Tongue (tissue), 2 donors: ENCODE measurements around the gene MAP1B. TPM values are rescaled to one million over a fixed set of nuclear protein-coding genes. Genes with fewer than 3 reads are reported as not detected.
A peak's percentile ranks its signal among the peaks of the same experiment; 100 is the strongest.
"Not testable (repeated sequence)": the region's sequence is repeated elsewhere in the genome, so short reads cannot be mapped to it uniquely, and the experiment has no call there.

Experiments
- DNase-seq: peaks from one replicate; pipeline ENCODE4 v3.0.0-alpha.2; 2015
- total RNA-seq: library from RNA; depleted of rRNA; stranded (reverse); fragments of >200 nt; gene quantifications from one replicate; pipeline ENCODE4 v1.2.3, GENCODE V29; 2014

Gene MAP1B
- total RNA-seq, 1 donor from 2014 or later: 116 TPM

GRCh38 chr5:72161951-72162350, 54.7 kb downstream of the MAP1B start:
- no peak for DNase-seq

- no peak for DNase-seq
Measured at GRCh38 chr5:72163349-72163983, 56.2 kb downstream of the MAP1B start.

GRCh38 chr5:72166070-72166979, 59.0 kb downstream of the MAP1B start:
- peak; percentile 89 for DNase-seq

GRCh38 chr5:72167257-72167656, 60.0 kb downstream of the MAP1B start:
- DNase-seq: no peak

- peak; percentile 37 for DNase-seq
Measured at GRCh38 chr5:72167804-72168203, 60.5 kb downstream of the MAP1B start.

DNA sequence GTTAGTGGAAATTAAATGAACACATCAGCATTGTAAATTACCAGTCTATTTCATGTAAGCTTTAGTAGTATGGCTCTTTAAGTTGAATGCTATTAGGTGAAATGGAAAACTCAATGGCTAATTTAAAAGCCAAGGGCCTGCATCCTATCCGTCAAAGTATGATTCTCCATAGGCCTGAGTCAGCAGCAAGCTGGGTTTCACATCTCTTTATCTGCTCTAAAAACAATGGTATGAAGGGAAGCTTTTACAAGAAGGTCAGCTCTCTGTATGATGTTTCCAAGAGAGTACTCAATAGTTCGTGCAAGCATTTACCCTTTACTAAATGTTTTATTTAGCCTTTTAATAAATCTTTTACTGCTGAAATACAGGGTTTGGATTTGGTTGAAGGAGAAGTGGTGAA, 62.8 kb downstream of the MAP1B start:
- DNase-seq: no peak

GRCh38 chr5:72171181-72171580, 63.9 kb downstream of the MAP1B start:
- DNase-seq: not testable (repeated sequence)

DNA sequence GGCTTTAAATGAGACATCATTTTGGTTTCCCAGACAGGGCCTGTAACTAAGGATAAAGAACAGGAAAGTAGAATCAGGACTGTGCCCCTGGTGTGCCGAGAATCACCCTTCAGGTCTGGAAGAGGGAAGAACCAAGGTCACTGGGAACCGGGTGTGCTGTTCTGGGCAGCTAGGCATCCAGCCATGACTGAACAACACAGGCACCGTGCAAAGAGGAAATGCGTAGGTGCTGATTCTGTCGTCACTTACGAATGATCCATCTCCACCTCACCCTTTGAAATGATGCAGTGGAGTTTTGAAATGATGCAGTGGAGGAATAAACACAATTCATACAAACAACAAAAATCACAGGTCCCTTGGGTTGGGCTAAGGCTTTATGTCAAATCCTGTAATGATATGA, 64.4 kb downstream of the MAP1B start:
- DNase-seq: no peak

- DNase-seq: no peak
Measured at GRCh38 chr5:72172786-72173185, 65.5 kb downstream of the MAP1B start.

- no peak for DNase-seq
Measured at GRCh38 chr5:72177538-72177937, 70.3 kb downstream of the MAP1B start.

DNA sequence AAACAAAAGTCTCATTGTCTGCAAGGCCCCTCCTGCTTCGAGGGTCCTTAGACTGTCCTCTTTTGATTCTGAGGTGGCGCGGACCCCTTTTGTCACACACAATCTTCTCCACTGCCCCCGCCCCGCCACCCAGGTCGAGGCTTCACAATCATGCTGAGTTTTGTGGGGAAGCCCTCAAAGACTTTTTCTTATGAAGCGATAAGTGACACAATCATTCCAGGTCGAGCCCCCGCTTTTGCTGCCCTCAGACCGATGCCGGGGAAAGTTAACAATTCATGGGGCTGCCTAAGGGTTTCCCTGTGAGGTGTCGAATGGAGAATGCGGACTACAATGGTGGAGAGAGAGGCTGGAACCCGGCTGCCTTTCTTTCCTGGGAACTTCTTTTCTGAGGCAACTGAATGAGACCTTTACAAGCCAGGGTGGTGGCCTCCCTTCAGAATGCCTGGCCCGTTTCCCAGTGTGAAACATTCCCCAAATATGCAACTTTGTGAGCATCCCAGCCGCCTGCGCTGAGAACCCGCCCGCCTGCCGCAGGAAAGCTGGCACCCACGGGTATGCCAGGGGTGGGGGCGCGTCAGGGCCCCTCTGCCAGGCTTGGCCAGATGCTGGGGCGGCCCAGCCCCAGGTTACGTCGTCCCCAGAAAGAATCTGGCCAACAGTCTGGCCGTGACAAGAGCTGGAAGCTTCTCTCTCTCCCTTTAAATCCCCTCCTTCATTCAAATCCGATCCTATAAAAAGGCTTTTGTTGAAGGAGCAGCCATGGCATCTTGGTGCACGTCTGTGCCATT, 71.9 kb downstream of the MAP1B start:
- DNase-seq: peak; percentile 80

DNA sequence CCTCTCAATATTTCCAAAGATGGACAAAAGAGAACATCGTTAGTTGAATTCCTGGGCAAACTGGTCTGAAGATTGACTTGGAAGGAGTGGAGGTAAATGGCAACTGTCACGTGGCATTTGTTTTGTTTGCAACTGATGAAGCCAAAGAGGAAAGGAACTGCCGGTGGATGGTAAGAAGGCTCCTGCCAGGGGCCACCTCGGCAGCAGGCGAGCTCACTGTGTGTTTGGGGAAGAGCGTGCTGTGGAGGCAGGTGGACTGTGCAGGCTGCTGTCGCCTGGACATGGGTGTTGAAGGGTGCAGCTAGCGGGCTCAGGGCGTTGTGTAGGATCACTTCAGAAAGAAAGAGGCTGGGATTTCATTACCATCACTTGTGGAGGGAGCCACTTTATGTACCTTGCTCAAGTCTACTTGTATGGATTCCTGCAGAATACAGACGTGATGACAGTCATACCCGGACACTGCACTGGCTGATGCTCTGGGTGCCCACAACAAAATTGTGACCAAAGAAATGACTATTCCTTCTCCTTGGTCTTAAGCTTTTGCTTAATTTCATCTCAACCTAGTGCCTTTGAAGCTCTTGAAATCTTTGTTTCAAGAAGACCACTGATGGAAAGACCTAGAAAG, 72.7 kb downstream of the MAP1B start:
- DNase-seq: no peak

DNA sequence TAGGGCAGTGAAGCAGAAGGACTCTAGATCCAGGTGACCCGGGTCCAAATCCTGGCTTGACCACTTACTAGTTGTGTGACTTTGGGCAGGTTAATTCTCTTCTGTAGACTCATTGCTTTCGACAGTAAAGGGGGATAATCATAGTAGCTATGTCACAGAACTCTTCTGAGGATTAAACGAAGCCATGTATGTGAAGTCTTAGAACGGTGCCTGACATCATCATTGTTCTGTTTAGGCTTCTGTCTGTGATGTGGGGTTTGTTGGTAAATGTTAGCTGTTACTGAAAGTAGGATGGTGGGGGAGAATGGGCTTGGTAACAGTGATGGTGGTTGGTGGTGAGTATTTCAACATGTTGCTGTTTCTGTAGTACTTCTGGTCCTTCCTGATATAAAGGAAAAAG, 73.7 kb downstream of the MAP1B start:
- DNase-seq: no peak

GRCh38 chr5:72182686-72183085, 75.4 kb downstream of the MAP1B start:
- DNase-seq: no peak

GRCh38 chr5:72183101-72183520, 75.8 kb downstream of the MAP1B start:
- DNase-seq: no peak

- no peak for DNase-seq
Measured at GRCh38 chr5:72184408-72184807, 77.1 kb downstream of the MAP1B start.

GRCh38 chr5:72185496-72186329, 78.4 kb downstream of the MAP1B start:
- DNase-seq: peak; percentile 82

DNA sequence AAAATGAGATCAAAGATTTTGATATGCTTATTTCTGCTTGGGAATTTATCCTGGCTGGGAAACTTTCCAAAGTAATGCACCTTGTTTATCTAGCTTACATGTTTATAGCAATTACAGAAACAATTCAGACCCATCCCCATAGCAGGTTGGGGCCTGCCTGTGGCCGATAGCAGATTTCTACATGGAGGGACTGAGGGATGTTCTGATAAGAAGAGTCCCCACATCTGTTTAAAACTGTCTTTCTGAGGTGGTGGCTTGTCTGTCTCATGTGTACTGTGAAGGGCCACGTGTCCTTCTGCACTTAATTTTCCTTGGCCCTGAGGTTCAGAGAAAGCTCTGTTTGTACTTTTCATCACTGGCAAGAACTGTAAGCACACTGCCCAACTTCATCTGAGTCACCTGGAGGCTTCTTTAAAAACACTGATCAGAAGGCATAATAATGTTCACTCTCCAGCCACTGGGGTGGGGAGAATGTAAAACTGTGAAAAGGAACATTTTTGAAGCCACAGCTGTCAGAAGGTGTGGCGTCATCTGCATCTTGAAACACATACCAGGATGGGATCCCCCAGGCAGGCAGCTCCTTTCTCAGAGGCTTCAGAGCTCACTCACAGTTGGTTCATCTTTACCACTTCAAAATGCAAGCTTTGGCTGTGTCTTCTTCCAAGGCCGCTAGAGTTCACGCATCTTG, 80.3 kb downstream of the MAP1B start:
- no peak for DNase-seq

DNA sequence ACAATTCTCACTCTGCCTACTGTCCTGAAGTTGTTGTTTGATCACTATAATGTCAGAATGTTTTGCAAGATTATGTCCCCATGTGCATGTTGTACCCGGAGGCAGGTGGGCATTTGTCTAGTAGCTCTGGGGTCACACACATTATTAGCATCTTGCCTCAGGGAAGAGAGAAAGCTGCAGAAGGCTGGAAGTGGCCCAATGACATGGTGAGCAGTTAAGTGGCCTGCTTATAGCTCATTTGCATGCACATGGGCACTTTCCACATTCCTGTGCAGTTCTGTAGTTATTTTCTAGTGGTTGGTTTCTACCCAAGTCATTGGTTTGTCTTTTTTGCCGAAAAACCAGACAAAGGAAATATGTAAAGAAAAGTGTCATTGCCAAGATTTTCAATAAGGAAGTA, 80.9 kb downstream of the MAP1B start:
- no peak for DNase-seq

GRCh38 chr5:72189146-72189545, 81.9 kb downstream of the MAP1B start:
- no peak for DNase-seq

- DNase-seq: no peak
Measured at GRCh38 chr5:72191404-72191803, 84.1 kb downstream of the MAP1B start.
